Measurements from ENCODE around the gene ANKRD29.

GRCh38 chr18:23640052-23640451, 22.7 kb downstream of the ANKRD29 start:
- no peak for TF ChIP-seq CTCF (IDR thresholded peaks at IDR 0.05; ENCODE audit: low read length)
- TF ChIP-seq EZH2 (IDR thresholded peaks at IDR 0.05; ENCODE audit: borderline replicate concordance, low read length) = no peak

Data from OCI-LY1 (cell line).